Activated naive CD8-positive, alpha-beta T cell treated with anti-CD3 and anti-CD28 coated beads, Interleukin-2, amount 50 U/mL, for 24 hours (primary cell): ENCODE results near the gene KRI1.
A peak's percentile ranks its signal among the peaks of the same experiment; 100 is the strongest.
"Not testable (repeated sequence)": the region's sequence is repeated elsewhere in the genome, so short reads cannot be mapped to it uniquely, and the experiment has no call there.

Source experiments
- ATAC-seq: fragments of 150-1000 bp; cut with Tn5 transposase; one replicate; pipeline ENCODE4 v1.10.0; 2021
- DNase-seq: peaks from one replicate; pipeline ENCODE4 v3.0.0; 2021
- H3K27ac Mint-ChIP-seq: one replicate; pipeline ENCODE4 v1.8.0; 2021; ENCODE audit warnings: mild to moderate bottlenecking, mixed read lengths
- H3K27me3 Mint-ChIP-seq: one replicate; pipeline ENCODE4 v1.8.0; 2021; ENCODE audit warnings: mixed read lengths
- H3K36me3 Mint-ChIP-seq: one replicate; pipeline ENCODE4 v1.8.0; 2021; ENCODE audit warnings: low read depth, mixed read lengths
- H3K4me1 Mint-ChIP-seq: one replicate; pipeline ENCODE4 v1.8.0; 2021; ENCODE audit warnings: mixed read lengths
- H3K4me3 Mint-ChIP-seq: one replicate; pipeline ENCODE4 v1.8.0; 2021; ENCODE audit warnings: mild to moderate bottlenecking, moderate library complexity, mixed read lengths
- H3K9me3 Mint-ChIP-seq: one replicate; pipeline ENCODE4 v1.8.0; 2021; ENCODE audit warnings: mixed read lengths

The KRI1 gene

DNA sequence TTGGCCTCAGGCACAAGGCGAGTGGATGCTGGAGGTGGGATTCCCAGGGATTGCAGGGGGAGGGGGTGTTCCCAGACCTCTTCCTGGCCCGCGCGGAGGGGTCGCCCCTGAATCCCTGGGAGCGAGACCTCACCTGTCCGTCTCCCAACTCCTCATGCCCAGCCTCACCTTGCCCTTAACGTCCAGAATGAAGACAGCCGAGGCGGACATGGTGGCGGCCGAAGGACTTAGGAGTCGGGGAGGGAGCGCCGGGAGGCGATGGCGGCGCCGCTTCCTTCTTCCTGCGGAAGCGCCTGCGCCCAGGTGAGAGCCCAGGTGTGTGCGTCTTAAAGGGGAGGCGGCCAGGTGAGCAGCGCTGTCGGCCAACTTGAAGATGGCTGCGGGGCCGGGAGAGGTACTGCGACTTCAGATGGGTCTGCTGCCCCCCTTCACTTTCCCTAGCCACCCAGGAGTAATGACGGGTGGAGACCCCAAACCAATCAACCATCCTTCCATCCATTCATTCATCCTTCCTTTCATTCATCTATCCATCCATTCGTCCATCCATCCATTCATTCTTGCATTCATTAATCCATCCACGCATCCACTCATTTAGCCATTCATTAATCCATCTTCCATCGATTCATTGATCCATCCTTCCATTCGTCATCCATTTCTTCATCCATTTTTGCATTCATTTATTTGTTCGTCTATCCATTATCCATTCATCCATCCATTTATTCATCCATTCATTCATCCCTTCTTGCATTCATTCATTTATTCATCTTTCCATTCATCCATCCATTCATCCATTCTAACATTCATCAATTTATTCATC, 21.4 kb upstream of the KRI1 start, which contains the start of gene AP1M2:
Gene AP1M2, minus strand, starts transcription at position 291 of the 817 bp plus-strand sequence. Its CDS starts 81 bp downstream, at position 210.
- Mint-ChIP-seq H3K27me3 (peaks cover 7% of the 10 kb centered on the region), H3K36me3 (no peaks in the 10 kb centered on the region), H3K4me1 (peaks cover 7% of the 10 kb centered on the region), H3K4me3 (no peak within 1 kb of the TSS), H3K9me3 (peaks cover 6% of the 10 kb centered on the region), H3K27ac (no peak within 1 kb of the TSS)
- DNase-seq (no peak), ATAC-seq (no peak)

DNA sequence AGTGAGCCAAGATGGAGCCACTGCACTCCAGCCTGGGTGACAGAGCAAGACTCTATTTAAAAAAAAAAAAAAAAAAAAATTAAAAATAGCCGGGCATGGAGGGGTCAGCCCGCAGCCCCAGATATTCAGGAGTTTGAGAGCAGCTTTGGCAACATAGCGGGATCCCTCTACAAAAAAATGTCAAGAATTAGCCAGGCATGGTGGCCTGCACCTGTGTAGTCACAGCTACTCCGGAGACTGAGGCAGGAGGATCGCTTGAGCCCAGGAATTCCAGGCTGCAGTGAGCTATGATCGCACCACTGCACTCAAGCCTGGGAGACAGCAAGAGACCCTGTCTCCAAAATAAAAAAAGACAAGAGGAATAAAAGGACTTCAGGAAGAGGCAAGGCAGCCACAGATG, 20.6 kb upstream of the KRI1 start:
- no peaks in the 10 kb centered on the region for H3K36me3 Mint-ChIP-seq
- no peak for DNase-seq
- H3K27ac Mint-ChIP-seq = no peak overlapping the region
- H3K4me1 Mint-ChIP-seq = peaks cover 9% of the 10 kb centered on the region
- H3K27me3 Mint-ChIP-seq = peaks cover 7% of the 10 kb centered on the region
- no peak for ATAC-seq
- peaks cover 6% of the 10 kb centered on the region for H3K9me3 Mint-ChIP-seq
- no peak overlapping the region for H3K4me3 Mint-ChIP-seq

DNA sequence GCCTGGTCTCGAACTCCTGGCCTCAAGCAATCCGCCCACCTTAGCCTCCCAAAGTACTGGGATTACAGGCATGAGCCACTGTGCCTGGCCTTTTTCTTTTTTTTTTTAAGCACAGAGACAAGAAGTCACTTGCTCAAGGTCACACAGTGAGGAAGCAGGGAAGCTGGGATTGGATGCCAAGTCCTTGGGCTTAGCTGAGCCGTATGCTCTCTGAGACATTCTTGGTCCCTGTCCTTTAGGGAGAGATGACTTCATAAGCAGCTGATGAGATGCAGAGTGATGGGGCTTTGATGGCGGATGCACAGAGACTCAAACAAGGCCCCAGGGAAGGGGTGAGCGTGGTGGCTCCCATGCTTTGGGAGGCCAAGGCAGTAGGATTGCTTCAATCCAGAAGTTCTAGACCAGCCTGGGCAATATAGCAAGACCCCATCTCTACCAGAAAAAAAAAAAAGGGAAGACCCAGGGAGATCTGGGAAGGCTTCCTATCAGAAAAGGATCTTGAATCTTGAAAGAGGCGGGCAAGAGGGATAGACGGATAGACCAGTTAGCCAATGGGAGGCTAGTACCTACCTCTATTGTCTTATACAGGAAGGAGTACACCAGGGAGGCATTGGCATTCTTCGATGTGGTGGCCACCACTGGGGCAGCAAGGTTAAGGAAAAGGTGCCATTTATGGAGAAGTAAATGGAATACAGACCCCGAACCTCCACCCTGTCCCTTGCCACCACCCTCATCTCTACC, 17.4 kb upstream of the KRI1 start:
- no peaks in the 10 kb centered on the region for H3K36me3 Mint-ChIP-seq
- peaks cover 6% of the 10 kb centered on the region for H3K9me3 Mint-ChIP-seq
- ATAC-seq = no peak
- DNase-seq = no peak
- peaks cover 7% of the 10 kb centered on the region for H3K27me3 Mint-ChIP-seq
- no peak overlapping the region for H3K27ac Mint-ChIP-seq
- H3K4me1 Mint-ChIP-seq = peaks cover 14% of the 10 kb centered on the region
- no peak overlapping the region for H3K4me3 Mint-ChIP-seq

DNA sequence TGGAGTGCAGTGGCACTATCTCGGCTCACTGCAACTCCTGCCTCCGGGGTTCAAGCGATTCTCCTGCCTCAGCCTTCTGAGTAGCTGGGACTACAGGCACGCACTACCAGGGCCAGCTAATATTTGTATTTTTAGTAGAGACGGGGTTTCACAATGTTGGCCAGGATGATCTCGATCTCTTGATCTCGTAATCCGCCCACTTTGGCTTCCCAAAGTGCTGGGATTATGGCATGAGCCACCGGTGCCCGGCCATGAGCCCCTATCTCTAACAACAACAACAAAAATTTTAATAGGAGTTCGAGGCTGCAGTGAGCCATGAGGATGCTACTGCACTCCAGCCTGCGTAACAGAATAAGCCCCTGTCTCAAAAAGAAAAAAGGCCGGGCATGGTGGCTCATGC, 16.3 kb upstream of the KRI1 start:
- H3K4me1 Mint-ChIP-seq = peaks cover 7% of the 10 kb centered on the region
- no peaks in the 10 kb centered on the region for H3K27me3 Mint-ChIP-seq
- no peak overlapping the region for H3K27ac Mint-ChIP-seq
- no peaks in the 10 kb centered on the region for H3K36me3 Mint-ChIP-seq
- no peaks in the 10 kb centered on the region for H3K9me3 Mint-ChIP-seq
- no peak for DNase-seq
- H3K4me3 Mint-ChIP-seq = no peak overlapping the region
- no peak for ATAC-seq

DNA sequence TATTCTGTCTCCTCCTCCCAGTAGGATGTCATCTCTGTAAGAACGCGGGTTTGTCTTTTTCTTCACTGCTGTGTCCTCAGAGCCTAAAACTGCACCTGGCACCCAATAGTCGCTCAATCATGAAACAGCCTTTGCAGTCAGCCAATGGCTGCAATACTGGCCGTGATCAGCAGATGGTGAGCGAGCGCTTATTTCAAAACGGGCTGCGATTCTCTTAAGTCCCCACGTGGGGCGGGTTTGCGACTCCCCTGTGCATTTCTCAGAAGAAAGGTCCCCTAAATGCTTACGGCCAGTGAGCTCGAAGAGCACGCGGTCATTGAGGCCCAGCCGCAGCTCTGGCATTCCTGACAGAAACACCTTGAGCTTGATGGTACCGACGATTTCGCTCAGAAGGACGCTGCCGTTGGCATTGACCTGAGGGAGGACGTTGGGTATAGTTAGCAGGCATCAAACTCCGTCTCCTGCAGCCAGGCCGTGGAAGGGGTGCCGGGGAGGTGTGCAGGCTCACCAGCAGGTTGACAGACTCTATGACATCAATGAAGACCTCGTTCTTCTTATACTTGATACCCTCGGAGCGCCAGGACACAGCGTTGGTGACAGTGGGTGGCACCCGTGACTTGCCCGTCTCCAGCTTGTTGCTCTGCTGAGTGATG, 15.3 kb upstream of the KRI1 start:
- H3K27ac Mint-ChIP-seq = peak overlapping the region; percentile 65
- ATAC-seq (peak; percentile 85), DNase-seq (peak; percentile 93)
- no peaks in the 10 kb centered on the region for H3K27me3 Mint-ChIP-seq
- peaks cover 7% of the 10 kb centered on the region for H3K4me1 Mint-ChIP-seq
- no peaks in the 10 kb centered on the region for H3K9me3 Mint-ChIP-seq
- H3K4me3 Mint-ChIP-seq = no peak overlapping the region
- H3K36me3 Mint-ChIP-seq = no peaks in the 10 kb centered on the region

DNA sequence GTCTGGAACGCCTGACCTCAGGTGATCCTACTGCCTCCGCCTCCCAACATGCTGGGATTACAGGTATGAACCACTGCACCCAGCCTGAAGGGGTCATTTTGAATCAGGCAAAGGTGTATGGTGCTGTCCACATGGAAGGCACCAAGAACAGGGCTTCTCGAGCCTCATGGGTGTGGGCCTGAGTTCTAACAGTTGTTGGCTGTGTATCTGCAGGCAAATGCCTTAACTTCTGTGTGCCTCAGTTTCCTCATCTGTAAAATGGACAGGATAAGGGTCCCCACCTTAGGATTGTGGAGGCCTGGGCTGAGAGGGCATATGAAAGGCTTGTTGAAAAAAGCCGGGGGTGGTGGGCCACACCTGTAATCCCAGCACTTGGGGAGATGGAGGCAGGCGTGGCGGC, 12.1 kb upstream of the KRI1 start:
- H3K9me3 Mint-ChIP-seq = no peaks in the 10 kb centered on the region
- no peaks in the 10 kb centered on the region for H3K36me3 Mint-ChIP-seq
- no peaks in the 10 kb centered on the region for H3K27me3 Mint-ChIP-seq
- no peak for DNase-seq
- no peak overlapping the region for H3K4me3 Mint-ChIP-seq
- no peak for ATAC-seq
- H3K4me1 Mint-ChIP-seq = peaks cover 7% of the 10 kb centered on the region
- H3K27ac Mint-ChIP-seq = no peak overlapping the region

DNA sequence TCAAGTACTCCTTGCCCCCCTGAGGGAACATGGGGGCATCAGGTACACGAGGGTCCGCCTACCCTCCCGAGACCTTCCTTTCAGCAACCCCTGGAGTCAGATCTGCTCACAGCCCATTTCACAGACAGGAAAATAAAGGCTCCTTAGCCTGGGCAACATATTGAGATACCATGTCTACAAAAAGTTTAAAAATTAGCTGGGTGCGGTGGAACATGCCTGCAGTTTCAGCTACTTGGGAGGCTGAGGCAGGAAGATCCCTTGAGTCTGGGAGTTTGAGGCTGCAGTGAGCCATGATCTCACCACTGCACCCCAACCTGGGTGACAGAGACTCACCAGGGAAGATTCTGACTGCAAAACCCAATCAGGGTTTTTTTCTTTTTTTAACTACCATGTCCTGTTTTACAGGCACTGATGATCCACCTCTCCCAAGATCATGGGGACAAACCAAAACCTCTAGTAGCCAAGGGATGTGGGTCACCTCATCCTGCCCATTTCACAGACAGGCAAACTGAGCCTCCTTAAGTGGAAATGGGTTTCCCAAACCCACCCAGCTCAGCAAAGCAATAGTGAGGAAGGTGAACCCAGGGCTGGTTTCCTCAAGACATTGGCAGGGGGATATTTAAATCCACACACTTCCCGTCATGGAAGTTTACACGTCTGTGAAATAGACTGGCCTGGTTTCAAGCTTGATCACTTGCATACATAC, 9.4 kb upstream of the KRI1 start:
- ATAC-seq (no peak), DNase-seq (no peak)
- peaks cover 9% of the 10 kb centered on the region for H3K4me1 Mint-ChIP-seq
- no peaks in the 10 kb centered on the region for H3K9me3 Mint-ChIP-seq
- no peak overlapping the region for H3K27ac Mint-ChIP-seq
- no peaks in the 10 kb centered on the region for H3K27me3 Mint-ChIP-seq
- peaks cover 2% of the 10 kb centered on the region for H3K36me3 Mint-ChIP-seq
- H3K4me3 Mint-ChIP-seq = no peak overlapping the region

DNA sequence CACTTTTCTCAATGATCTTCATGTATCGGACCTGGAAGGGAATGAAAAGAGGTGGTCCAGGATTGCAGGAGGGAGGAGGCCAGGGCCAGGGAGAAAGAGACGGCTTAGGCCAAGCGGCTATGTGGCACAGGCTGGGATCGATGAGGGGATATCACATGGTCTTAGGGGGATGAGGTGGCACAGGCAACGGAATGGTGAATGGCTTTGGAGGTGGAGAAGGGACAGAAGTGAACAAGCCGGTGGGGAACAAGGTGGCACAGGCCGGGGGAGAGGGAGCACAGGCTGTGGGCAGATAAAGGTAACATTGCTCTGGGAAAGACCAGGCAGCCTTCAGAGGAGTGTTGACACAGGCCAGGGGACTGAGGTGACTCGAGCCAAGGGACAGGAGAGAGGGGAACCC, 8.7 kb upstream of the KRI1 start:
- Mint-ChIP-seq H3K4me1 (peaks cover 16% of the 10 kb centered on the region), H3K27ac (no peak overlapping the region), H3K36me3 (peaks cover 2% of the 10 kb centered on the region), H3K27me3 (no peaks in the 10 kb centered on the region), H3K4me3 (no peak overlapping the region), H3K9me3 (no peaks in the 10 kb centered on the region)
- DNase-seq (no peak), ATAC-seq (no peak)

DNA sequence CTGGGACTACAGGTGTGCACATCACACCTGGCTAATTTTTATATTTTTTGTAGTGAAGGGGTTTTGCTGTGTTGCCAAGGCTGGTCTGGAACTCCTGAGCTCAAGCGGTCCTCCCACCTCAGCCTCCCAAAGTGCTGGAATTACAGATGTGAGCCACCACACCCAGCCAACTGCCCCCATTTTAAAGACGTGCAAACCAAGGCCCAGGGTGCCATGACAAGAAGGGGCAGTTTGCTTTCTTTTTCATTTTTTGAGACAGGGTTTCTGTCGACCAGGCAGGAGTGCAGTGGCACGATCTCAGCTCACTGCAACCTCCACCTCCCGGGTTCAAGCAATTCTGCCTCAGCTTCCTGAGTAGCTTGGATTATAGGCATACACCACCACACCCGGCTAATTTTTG, 8.0 kb upstream of the KRI1 start:
- not testable (repeated sequence) for DNase-seq, H3K36me3 Mint-ChIP-seq, H3K9me3 Mint-ChIP-seq, H3K27me3 Mint-ChIP-seq, ATAC-seq, H3K27ac Mint-ChIP-seq, H3K4me3 Mint-ChIP-seq
- H3K4me1 Mint-ChIP-seq = peaks cover 22% of the 10 kb centered on the region

DNA sequence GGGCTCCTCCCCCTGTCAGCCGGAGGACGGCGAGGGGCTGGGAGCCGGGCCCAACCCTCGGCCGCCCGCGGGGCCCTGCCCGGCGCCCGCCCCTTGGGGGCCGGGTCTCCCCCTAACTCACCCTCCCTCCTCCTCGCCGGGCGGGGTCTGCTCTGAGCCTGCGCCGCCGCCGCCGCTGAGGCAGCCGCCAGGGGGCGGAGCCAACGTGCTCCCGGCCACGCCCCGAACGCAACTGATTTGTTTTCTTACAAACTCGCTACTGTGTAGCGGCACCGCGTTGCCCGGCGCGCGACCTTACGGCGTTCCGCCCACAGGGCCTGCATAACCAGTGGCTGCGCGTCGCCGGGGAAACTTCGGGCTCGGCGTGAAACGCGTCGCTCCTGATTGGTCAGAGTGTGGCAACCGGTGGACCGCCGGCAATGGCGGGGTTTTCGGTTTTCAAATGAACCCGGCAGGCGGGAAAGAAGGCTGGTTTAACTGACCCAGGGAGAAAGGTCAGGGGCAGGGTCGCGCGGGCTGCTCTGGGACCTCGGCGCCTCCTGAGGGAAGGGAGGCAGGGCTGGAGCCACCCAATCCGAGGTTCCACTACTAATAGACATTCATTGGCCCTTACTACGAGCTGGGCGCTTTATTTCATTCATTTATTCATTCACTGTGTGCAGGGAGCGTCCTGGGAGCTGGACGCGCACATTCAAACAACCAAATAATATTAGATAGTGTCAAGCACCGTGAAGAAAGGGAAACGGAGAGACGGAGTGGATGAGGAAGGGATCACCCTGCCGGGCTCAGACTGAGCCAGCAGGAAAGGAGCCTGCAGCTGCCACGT, 3.2 kb upstream of the KRI1 start, which contains the start of gene CDKN2D:
Gene CDKN2D, minus strand, starts transcription at position 154 of the 826 bp plus-strand sequence. CDS start 326 bp downstream, outside the sequence.
- peak within 1 kb of the TSS; percentile 98 for H3K4me3 Mint-ChIP-seq
- peak; percentile 100 for DNase-seq
- peaks cover 52% of the 10 kb centered on the region for H3K4me1 Mint-ChIP-seq
- peak; percentile 78 for ATAC-seq
- H3K9me3 Mint-ChIP-seq = no peaks in the 10 kb centered on the region
- no peaks in the 10 kb centered on the region for H3K27me3 Mint-ChIP-seq
- H3K36me3 Mint-ChIP-seq = peaks cover 21% of the 10 kb centered on the region
- H3K27ac Mint-ChIP-seq = peak within 1 kb of the TSS; percentile 100

DNA sequence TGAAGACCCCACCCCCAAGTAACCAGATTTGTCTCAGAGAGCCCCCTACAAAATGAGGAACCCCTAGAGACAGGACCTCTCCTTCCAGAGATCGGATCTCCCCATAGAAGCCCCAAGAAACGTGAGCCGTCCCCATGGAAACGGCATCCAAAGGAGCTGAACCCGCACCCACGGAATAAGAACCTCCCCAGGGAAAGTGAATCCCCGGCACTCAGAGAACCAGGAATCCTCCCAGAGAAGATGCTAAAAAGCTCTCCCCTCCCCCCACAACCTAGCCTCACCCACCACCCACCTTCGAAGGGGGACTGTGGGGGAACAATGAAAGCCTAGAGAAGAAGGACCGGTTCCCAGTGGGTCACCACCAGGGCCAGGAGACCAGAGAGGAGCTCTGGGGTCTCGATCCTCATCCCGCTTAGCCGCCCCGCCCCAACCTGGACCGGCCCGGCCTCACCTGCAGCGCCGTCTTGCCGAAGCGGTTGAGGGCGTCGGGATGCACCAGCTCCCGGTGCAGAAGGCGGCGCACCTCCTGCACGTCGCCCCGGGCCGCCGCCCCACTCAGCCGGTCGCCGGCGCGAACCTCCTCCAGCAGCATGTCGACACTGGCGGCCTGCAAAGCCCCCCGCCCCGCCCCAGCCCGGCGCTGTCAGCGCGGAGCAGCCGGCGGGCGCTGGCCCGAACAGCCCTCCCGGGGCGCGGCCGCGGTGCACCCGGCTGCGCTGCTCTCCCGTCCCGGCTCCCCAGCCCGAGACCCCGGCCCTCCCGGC, 2.4 kb upstream of the KRI1 start:
- Mint-ChIP-seq H3K27ac (peak overlapping the region; percentile 100), H3K4me1 (peaks cover 52% of the 10 kb centered on the region), H3K36me3 (peaks cover 21% of the 10 kb centered on the region)

DNA sequence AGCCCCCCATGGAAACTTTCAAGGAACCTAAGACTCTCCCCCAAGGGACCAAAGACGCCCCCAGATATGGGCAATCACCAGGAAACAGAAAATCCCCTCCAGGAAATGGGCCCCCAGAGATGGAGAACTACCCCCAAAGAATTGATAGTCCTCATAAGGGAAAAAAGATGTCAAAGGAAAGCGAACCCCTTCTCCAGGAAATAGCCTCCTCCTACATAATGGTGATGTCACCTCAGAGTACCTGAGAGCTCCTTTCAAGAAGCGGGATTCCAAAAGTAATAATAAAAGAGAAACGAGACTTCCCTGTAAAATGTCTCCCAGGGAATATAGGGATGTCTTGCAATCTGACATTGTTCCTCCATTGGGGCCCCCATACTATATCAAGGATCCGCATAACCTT, 1.8 kb upstream of the KRI1 start:
- Mint-ChIP-seq H3K27ac (peak overlapping the region; percentile 100), H3K36me3 (peaks cover 23% of the 10 kb centered on the region), H3K4me3 (peak overlapping the region; percentile 98), H3K4me1 (peaks cover 52% of the 10 kb centered on the region), H3K9me3 (no peaks in the 10 kb centered on the region), H3K27me3 (no peaks in the 10 kb centered on the region)
- ATAC-seq (no peak), DNase-seq (peak; percentile 25)

More for the DNA sequence above, 2.4 kb upstream of the KRI1 start:
- ATAC-seq = peak; percentile 4
- H3K4me3 Mint-ChIP-seq = peak overlapping the region; percentile 98
- H3K9me3 Mint-ChIP-seq = no peaks in the 10 kb centered on the region
- peak; percentile 67 for DNase-seq
- no peaks in the 10 kb centered on the region for H3K27me3 Mint-ChIP-seq
